NCI-H226 (cell line): ENCODE measurements around the gene RIC8B.

Experiments
- DNase-seq: peaks from one replicate; pipeline ENCODE4 v3.0.0-alpha.2; 2015

RIC8B gene

DNA sequence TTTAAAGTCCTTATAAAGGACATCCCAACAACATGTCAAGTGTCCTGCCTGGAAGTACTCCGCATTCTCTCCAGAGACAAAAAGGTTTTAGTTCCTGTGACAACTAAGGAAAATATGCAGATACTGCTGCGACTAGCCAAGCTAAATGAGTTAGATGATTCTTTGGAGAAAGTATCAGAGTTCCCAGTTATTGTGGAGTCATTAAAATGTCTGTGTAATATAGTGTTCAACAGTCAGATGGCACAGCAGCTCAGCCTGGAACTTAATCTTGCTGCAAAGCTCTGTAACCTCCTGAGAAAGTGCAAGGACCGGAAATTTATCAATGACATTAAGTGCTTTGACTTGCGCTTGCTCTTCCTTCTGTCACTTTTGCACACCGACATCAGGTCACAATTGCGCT is 40.2 kb downstream of the RIC8B start:
- no peak for DNase-seq

DNA sequence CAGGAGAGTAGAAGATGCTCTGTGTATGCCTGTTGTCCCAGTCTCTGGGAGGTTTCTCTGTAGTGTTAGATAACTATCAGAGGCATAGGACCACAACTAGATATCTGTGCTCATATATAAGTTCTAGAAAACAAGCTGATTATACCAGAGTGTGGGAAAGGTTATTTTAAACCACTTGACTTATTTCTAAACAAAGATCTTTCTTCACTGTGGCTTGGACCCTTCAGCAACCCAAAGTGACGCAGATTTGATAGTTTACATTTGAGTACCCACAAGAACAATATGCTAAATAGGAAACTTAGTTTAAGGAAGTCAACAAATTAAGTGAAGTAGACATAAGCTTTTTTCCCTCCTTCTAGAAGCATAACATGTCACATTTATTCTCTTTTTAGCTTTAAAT is 41.3 kb downstream of the RIC8B start:
- DNase-seq = no peak

DNA sequence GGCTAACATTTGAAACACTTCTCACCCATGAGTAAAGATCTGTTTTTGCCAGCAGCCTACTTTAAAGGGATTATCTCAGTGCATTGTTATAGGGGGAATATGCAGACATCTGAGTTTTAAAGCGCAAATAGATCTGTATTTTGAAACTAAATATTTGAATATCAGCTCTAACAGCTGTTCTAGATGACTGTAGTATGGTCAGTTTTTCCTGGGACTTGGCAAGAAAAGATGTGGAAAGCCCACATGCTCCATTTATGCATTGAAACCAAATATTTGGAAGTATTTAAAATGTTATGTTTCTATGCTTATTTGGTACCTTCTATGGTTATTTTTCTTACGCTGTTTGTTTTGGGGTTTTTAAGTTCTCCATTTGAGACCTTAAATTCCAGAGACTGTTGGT is 41.7 kb downstream of the RIC8B start:
- DNase-seq = no peak

DNA sequence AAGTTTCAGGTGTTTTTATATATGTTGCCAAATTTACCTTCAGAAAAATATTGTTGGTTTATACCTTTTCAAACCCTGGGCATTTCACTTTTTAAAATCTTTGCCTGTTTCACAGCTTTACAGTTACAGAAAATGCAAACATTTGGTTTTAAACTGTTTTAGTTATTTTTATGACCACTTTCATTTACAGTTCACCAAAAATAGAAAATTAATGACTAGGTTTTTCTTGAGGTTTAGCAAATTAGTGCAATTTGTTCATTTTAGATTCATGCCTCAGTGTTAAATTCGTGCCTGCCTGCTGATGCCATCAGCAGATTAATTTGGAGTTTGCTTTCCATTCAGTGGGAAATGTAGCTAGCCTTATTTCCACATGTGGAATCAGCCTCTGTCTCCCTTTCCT is 45.5 kb downstream of the RIC8B start:
- no peak for DNase-seq

DNA sequence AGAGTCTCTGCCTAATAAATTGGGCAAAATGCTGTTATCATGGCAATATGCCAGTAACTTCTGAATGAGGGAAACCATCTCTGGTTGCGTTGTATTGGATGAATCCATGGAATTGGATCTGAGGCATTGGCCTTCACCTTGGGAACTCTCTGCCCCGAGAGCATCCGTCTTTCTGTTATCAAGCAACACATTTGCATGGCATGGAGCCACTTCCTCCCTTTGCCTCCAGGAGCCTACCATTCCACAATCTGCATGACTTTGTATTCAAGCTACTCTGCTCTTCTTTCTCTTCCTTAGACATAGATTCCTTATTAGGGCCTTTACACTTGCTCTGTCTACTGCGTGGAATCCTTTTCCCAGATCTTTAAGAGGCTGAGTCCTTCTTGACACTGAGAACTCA is 57.2 kb downstream of the RIC8B start:
- DNase-seq = no peak

GRCh38 chr12:106837782-106838181 is 63.3 kb downstream of the RIC8B start:
- DNase-seq = no peak

GRCh38 chr12:106839333-106839732 is 64.9 kb downstream of the RIC8B start:
- peak; percentile 38 for DNase-seq

GRCh38 chr12:106840243-106840642 is 65.8 kb downstream of the RIC8B start:
- peak; percentile 79 for DNase-seq

DNA sequence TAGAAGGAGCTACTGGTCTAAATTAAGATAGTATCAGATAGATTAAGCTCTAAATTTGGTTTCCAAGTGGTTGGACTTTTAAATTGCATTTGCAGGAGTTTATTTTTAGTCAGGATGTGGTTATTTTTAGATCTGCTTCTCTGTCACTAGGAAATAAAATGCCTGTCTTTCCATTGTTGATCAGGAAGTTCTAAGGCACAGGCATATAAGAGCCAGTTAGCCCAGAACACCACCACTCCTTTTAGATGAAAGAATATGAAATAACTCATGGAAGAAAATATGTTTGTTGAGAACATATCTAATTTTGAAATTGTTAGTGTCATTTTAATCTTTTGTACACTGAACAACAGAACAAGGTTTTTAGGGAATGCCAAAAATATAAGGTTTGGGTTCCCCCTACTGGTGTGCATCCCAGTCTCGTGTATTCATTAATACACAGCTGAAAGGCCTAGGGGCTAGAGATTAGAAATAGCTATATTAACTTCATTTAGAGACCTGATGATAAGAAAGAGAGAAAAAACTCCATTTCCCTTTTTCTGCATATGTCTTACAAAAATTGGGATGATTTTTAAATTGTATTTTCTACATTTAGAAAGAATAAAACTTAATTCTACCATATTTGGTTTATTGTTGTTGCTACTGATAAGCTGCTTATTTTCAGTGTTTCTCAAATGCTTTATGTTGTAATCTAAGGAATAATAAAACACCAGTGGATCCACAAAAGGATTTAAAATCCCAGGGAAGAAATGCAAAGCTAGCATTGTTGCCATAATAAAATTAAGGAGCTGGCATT is 67.2 kb downstream of the RIC8B start:
- no peak for DNase-seq

DNA sequence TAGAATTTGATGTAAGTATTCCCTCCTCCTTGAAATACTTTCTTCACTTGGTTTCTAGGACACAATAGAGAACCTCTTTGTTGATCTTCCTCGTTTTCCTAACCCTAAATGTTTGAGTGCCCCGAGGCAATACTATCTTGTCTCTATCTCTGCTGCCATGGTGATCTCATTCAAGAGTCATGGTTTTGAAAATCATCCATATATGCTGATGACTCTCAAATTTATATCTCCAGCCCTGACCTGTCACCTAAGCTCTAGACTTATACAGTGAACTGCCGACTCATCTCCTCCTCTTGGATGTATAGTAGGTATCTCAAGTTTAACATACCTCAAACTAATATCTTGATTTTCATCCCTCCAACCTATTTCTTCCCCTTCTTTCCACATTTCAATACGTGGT is 71.4 kb downstream of the RIC8B start:
- no peak for DNase-seq

GRCh38 chr12:106847861-106848260 is 73.4 kb downstream of the RIC8B start:
- DNase-seq = no peak

- DNase-seq = no peak
These were observed 76.8 kb downstream of the RIC8B start for GRCh38 chr12:106851306-106851705.

DNA sequence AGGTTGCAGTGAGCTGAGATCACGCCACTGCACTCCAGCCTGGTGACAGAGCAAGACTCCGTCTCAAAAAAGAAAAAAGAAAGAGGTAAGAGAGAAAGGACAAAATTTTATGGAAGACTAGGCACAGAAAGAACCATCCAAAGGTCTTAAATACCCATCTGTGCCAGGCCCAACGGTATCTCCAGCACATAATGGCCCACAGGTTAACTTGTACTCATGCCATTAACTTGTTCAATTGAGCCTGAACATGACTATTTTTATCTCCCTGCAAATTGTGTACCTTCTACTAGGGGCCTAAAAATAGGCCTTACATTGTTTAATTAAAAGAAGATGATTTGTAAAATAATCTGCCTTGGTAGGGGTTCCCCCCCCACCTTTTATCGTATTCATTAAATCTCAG is 80.2 kb downstream of the RIC8B start:
- no peak for DNase-seq

GRCh38 chr12:106855221-106855758 is 80.8 kb downstream of the RIC8B start:
- DNase-seq = no peak

- DNase-seq = peak; percentile 7
These were observed 87.8 kb downstream of the RIC8B start for GRCh38 chr12:106861984-106862916.

DNA sequence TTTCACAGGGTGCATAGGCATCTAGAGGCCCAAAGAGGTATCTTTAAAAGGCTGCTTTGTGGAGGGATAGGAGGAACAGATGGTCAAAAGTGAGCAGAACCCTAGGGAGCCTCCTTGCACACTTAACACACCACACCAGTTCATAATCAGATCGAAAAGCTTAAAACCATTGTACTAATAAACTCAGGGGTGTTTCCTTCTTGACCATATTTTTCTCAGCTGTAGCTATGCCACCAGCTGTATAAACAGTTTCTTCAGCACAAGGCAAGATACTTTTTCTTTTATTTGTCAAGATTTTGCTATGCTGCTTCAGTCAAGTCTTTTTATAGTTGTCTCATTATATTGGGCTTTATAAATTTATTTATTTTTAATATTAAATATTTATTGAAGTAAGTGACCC is 88.7 kb downstream of the RIC8B start:
- DNase-seq = no peak

DNA sequence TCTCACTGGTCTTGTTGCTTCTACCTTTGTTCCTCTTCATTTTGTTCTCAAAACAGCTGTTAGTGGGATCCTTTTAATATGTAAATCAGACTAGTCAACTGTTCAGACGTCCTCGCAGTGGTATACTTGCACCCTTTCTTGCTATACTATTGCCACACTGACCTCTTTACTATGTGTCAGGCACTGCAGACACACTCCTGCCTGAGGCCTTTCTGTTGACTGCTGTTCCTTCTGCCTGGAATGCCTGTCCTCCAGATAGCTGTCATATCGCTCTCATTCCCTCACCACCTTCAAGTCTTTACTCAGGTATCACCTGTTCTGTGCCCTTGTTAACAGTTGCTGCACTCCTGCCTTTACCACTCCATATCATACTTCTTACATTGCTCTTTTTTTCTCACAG is 91.2 kb downstream of the RIC8B start:
- no peak for DNase-seq

DNA sequence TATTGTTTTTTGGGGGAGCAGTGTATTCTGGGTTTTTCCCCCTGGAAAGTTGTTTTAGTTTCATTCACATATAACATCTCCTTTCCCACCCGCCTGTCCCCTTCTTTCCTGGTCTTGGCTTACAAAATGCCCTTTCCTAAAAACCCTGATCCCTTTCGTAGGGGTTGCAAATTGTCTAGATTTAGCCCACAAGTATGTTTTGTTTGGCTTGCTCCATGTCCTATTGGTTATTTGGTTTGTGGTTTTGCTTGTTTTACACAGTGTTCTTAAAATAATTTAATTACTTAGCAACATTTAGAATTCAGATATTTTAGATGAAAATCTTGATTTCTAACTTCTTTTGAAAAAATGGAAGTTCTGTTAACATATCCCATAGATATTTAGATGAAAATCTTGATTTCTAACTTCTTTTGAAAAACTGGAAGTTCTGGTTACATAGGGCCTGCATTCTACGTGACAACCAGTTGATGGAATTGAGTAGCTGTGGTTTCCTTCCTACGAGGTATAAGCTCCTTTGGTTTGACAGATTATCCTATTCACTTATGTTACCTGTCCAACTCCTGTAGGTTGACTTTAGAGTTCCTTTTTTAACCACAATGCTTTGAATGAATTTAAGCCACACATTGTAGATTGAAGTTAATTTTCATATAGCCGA is 92.1 kb downstream of the RIC8B start:
- DNase-seq = no peak

DNA sequence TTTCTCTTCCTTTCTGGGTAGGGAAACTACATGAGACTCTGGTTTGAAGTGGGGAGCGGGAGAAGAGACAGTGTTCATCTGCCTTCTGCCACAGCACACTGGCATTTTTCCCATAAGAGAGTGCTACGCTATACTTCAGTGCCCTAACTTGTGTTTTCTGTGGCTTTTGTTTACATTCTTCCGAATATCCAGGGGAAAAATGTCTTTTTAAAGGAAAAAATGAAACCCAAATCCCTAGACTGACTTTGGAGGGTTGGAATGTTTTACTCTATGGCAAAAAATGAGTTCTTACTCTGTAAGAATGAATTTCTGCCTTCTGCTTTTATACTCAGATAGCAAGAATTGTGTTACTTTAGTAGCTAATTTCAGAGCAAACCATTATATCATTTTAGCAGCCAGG is 93.2 kb downstream of the RIC8B start:
- no peak for DNase-seq

- no peak for DNase-seq
These were observed 94.7 kb downstream of the RIC8B start for GRCh38 chr12:106868982-106869700.

- no peak for DNase-seq
These were observed 95.6 kb downstream of the RIC8B start for GRCh38 chr12:106870116-106870515.

GRCh38 chr12:106871477-106871876 is 97.0 kb downstream of the RIC8B start:
- peak; percentile 9 for DNase-seq

DNA sequence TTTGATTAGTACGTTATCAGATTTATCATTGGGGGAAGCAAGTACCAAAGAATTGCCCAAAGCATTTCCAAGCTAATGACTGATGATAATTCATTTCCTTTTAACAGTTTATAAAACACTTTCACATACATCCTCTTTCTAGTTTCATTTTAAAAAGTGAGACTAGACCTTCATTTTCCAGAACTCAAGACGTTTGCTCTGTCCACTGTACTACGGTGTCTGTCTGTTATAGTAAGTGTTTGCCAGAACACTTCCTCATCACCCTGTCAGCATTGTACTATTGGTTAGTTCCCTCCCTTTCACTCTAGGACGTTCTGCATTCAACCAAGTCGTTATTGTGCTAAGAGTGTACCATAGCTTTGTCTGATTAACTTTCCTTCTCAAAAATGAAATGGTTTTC is 99.5 kb downstream of the RIC8B start:
- no peak for DNase-seq
